Right cardiac atrium (tissue), 5 donors: ENCODE results near the gene TNFRSF4. TPM values are rescaled to one million over a fixed set of nuclear protein-coding genes. Genes with fewer than 3 reads are reported as not detected.
A peak's percentile ranks its signal among the peaks of the same experiment; 100 is the strongest.

Experiments
- ATAC-seq, 2 donors: fragments of 200-7000 bp; cut with Tn5 transposase; one replicate each; pipeline versions ENCODE4 v1.8.0 to v1.9.1; 2020; ENCODE audit warnings: moderate library complexity in 2 of 2, mild to moderate bottlenecking in 1 of 2
- DNase-seq, 3 donors: peaks; one replicate each; pipeline ENCODE4 v3.0.0-alpha.2; 2020
- H3K27ac ChIP-seq: one replicate; pipeline ENCODE4 v1.5.1; 2013; ENCODE audit warnings: mild to moderate bottlenecking, low read length, control low read depth, moderate library complexity
- H3K27me3 ChIP-seq: one replicate; pipeline ENCODE4 v1.6.1; 2013; ENCODE audit not compliant: control insufficient read depth, insufficient read depth
- H3K4me1 ChIP-seq: one replicate; pipeline ENCODE4 v1.6.1; 2013; ENCODE audit warnings: low read length; ENCODE audit not compliant: control insufficient read depth, insufficient read depth
- H3K4me3 ChIP-seq: one replicate; pipeline ENCODE4 v1.5.1; 2013; ENCODE audit warnings: low read length, control low read depth
- H3K9me3 ChIP-seq: one replicate; pipeline ENCODE4 v1.6.1; 2013; ENCODE audit warnings: low read length; ENCODE audit not compliant: control insufficient read depth
- WGBS: extraction: QIAGEN DNeasy Blood & Tissue Kit; methylation state at CpG from one replicate; pipeline ENCODE4 v1.1.7; 2013; 5-methylcytosine and 5-hydroxymethylcytosine counted together
- intact Hi-C, 4 donors: fragments of 100-400 bp; cut with DNase I; formaldehyde crosslinking; loops; one replicate each; pipeline versions ENCODE4 v1.11.0 to v1.14.0; 2022 to 2023
- polyA plus RNA-seq: library from polyadenylated mRNA; stranded (reverse); fragments of 200-250 nt; gene quantifications from one replicate; pipeline ENCODE4 v1.2.3, GENCODE V29; 2013
- total RNA-seq, 4 donors: library from RNA; stranded (reverse); fragmentation: NEBNext Ultra II Directional; extraction: Animal tissue kit (Norgen Biotek cat#: 25700); gene quantifications; one replicate each; pipeline ENCODE4 v1.2.1, GENCODE V29; 2021
- donor health status: healthy with polysubstance abuse.
- donor health status: DM: no; HTN: yes; CAD: no.
- donor health status: DM: no; HTN: no; CAD: no.
- donor health status: DM: no; HTN: yes; CAD: no; lungs with severe emphysema.
- donor health status: DM: yes; HTN: yes; CAD: no.

TNFRSF4 gene
- total and polyA plus RNA-seq, 5 donors, result 1.0 to 2.3 (median 1.3) TPM

DNA sequence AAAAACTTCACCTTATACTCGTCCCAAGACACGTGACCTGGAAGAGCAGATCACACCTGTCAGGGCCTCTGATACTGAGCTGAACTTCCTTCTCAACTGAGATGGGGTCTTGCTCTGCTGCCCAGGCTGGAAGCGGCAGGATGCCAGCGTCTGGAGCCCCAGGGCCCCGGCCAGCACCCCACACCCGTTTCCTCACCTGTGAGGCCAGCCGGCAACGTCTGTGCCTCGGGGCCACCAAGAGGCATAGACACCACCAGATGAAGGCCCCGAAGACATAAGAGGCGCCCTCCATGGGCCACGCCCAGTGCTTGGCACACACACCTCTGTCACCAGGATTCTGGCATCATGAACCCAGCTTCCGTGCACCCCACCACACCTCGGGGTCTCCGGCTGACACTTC is 9.4 kb upstream of the TNFRSF4 start:
- Histone ChIP-seq H3K4me1 (no peaks in the 10 kb centered on the region), H3K4me3 (no peak overlapping the region), H3K27me3 (no peaks in the 10 kb centered on the region), H3K27ac (no peak overlapping the region), H3K9me3 (no peaks in the 10 kb centered on the region)
- WGBS, result 96% methylated on average over 15 of the region's 15 CpGs
- DNase-seq (no peak), ATAC-seq (no peak)
- intact Hi-C loops, result no loop called here

DNA sequence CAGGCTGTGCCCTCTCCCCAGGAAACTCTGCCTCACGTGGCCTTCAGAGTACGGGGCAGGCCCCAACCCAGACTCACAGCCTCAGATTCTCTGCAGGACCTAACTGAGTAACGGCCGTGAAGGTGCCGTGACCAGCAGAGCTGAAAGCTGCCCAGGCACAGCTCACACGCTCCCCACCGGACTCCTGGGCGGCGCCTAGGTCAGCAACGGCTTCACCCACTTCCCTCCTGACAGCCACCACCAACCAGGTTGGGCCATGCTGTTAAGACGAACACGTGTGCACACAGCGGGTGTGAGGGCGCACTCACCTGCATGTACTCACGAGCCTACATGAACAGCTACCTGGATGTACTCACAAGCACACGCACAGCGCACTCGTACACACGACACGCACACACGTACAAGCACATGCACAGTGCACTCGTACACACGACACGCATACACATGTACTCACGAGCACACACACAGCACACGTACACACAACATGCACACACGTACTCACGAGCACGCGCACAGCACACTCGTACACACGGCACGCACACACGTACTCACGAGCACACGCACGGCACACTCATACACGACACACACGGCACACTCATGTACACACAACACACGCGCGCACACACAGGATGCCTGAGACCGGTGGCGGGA is 8.7 kb upstream of the TNFRSF4 start:
- DNase-seq (no peak), ATAC-seq (no peak)
- Histone ChIP-seq H3K27me3 (no peaks in the 10 kb centered on the region), H3K4me3 (no peak overlapping the region), H3K9me3 (no peaks in the 10 kb centered on the region), H3K27ac (no peak overlapping the region), H3K4me1 (no peaks in the 10 kb centered on the region)
- intact Hi-C loops, result no loop called here
- 93% methylated on average over 44 of the region's 44 CpGs for whole genome bisulfite sequencing

DNA sequence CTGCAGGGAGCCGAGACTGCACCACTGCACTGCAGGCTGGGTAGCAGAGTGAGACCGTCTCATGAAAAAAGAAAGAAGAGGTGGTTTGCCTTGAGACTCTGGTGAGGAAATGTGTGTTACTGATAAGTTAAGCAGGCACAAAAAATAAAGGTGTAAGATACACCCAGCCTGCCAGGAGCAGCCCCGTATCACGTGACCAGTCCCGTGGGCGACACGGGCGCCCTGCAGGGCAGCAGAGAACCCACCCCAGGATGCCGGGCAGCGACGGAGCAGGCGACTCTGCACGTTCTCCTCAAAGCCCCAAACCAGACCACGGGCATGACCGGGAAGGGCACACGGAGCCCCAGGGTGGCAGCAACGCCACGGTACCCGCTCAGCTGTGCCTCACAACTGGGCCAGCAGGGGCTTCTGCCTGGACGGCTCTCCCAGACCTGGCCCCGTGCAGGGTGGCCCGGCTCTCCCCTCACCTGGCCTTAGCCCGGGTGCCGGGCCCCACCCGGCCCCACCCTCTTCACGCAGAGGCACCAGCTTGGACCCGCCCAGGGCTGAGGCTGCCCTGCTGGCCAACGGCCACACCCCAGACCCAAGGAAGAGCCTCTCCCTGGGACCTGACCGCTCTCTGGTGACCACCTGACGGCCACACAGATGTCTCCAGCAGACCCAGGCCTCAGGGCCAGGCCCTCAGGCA is 8.1 kb upstream of the TNFRSF4 start:
- Histone ChIP-seq H3K9me3 (no peaks in the 10 kb centered on the region), H3K4me3 (no peak overlapping the region), H3K27me3 (no peaks in the 10 kb centered on the region), H3K27ac (no peak overlapping the region), H3K4me1 (no peaks in the 10 kb centered on the region)
- intact Hi-C loops, result no loop called here
- ATAC-seq (peak in 1 of 2 donors; percentile 3), DNase-seq (no peak)
- WGBS, result 81% methylated on average over 30 of the region's 30 CpGs

DNA sequence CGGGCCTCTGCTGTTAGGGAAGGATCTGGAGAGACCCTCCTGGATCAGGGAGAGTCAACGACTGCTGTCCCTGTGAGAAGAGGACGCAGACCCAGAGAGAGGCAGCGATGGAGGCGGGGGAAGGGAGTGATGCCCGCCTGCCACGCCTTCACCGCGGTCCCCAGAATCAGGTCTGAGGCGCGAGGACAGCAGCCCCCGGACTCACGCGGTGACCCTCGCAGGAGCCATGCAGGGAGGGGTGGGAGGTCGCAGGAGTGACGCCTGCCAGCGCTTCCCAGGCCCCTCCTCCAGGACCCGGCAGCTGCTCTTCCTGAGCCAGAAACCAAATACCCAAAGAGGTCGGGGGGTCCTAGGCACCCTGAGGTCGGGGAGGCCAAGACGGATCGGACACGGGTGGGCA is 6.2 kb upstream of the TNFRSF4 start:
- 86% methylated on average over 24 of the region's 24 CpGs for WGBS

DNA sequence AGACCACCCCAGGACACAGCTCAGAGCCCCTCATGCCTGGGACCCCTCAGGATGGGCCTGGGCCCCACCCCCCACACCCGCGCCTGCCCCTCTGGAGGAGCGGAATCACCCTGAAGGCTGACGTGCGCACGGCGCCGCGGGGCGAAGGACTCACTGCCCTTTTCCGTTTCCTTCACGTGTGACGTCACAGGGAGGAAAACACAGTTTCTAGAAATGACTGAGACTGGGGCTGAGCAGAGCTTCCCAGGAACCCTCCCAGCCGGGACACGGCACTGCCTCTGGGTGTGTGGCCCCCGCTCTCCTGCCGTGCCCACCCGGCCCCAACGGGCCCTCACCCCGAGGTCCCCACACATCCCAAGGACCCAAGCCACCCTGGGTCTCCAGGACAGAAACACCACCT is 5.4 kb upstream of the TNFRSF4 start:
- Histone ChIP-seq H3K27me3 (no peaks in the 10 kb centered on the region), H3K27ac (no peak overlapping the region), H3K4me3 (no peak overlapping the region), H3K9me3 (no peaks in the 10 kb centered on the region), H3K4me1 (no peaks in the 10 kb centered on the region)
- DNase-seq (no peak), ATAC-seq (no peak)
- 94% methylated on average over 20 of the region's 20 CpGs for WGBS
- intact Hi-C loops, result no loop called here

More for the DNA sequence above, 6.2 kb upstream of the TNFRSF4 start:
- intact Hi-C loops, result no loop called here
- Histone ChIP-seq H3K4me1 (no peaks in the 10 kb centered on the region), H3K27ac (no peak overlapping the region), H3K4me3 (no peak overlapping the region), H3K9me3 (no peaks in the 10 kb centered on the region), H3K27me3 (no peaks in the 10 kb centered on the region)
- DNase-seq (no peak), ATAC-seq (no peak)

DNA sequence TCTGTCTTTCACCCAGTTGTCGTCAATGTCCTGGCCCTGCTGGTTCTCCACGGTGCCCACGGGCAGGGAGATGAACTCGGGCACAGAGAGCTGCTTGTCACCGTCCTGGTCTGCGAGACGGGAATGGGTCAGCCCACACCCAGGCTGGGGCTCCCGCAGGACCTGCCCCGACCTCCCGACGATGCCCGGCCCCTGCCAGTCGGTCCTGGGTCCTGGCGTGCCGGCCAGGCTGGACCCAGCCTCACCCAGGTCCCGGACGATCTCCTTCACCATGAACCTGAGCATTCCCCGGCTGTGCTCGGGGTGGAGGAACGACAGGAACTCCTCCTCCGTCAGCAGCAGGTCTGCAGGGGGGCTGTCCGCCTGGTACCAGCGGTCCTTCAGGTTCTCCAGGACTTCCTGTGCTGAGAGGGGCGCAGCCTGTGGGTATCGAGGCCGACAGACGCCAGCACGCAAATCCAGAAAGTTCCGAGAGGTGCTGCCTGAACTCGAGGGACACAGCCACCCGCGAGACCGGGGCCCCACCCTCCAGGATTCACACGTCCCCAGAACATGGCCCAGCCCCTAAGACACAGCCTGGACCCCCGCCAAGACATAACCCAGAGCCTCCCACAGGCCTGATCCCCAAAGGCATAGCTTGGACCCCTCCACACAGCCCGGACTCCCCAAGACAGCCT is 4.7 kb upstream of the TNFRSF4 start:
- no peak overlapping the region for H3K27ac ChIP-seq
- intact Hi-C loops, result no loop called here
- no peaks in the 10 kb centered on the region for H3K9me3 ChIP-seq
- no peaks in the 10 kb centered on the region for H3K4me1 ChIP-seq
- H3K4me3 ChIP-seq, result no peak overlapping the region
- DNase-seq (no peak), ATAC-seq (no peak)
- WGBS, result 90% methylated on average over 36 of the region's 36 CpGs
- H3K27me3 ChIP-seq, result no peaks in the 10 kb centered on the region

DNA sequence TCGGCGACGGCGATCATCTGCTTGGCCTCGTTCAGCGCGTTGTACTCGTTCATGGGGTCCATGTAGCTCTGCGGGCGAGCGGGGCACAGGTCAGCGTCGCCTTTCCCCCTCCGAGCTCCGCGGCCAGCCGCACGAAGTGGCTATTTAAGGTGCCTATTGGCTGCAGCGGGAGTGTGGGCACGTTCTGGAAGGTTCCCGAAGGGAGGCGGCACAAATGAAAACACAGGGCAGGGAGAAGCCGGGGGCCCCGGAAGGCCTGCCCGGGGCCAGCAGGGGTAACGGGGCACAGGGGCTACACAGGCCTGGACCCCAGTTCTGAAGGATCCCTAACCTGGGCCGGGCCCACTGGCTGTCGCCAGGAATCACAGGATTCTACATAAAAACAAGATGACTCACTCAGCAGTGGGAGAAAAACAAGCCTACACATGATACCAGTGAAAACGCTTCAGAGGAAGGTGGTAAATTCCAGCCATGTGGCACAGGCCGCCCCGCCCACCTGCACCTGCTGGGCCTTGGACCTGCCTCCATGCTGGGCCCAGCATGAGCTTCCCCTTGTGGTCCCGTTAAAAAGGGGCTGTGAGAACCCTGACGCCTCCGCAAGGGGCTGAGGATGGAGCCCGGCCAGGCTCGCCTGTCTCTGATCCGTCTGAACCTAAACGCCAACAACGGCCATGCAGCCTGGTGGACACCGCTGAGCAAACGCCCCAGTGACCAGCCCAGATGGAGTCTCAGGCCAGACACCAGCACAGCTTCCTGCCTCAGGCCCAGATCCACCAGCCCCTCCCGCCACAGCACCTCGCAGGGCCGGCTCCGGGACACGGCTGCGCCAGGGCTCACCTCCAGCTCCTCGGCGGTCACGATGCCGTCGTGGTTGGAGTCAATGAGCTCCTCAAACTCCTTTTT is 3.9 kb upstream of the TNFRSF4 start:
- WGBS, result 89% methylated on average over 52 of the region's 52 CpGs
- Histone ChIP-seq H3K27me3 (no peaks in the 10 kb centered on the region), H3K27ac (no peak overlapping the region), H3K9me3 (no peaks in the 10 kb centered on the region), H3K4me1 (no peaks in the 10 kb centered on the region), H3K4me3 (no peak overlapping the region)
- no peak for DNase-seq
- ATAC-seq, result no peak
- intact Hi-C loops, result no loop called here

DNA sequence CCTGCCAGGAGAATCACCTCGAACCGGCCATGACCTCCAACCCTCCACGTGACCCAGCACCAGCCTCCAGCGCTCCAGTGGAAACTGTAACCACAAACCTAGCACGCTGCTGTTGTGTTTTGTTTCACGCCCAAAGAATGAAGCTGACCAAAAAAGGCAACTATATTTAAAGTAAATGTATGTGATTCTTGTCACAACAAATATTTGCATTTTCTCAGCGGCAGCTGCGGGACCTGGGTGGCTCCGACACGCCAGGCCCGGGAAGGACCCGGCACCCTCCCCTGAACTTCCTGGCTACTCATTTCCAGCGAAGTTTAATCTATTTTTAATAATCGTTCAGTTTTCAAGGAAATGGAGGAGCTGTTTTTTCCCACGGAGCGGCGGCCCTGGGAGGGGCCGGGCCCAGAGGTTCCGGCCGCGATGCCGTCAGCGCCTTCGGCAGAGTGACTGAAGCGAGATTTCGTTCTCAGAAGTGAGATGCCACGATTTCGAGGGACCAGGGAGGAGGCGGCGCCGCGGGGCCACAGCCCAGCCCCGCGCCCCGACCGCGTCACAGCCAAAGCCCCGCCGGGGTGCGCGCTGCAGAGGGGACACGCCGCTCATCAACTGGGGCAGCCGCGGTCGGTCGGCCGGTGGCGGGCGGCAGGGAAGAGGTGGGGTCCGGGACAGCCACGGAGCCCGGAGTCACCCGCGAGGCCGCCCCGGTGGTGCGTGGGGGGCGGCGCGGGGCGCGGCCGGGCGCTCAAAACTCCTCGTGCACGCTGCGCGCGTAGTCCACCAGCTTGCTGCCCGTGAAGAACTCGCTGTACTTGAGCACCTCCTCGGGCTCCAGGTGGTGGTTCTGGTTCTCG is 3.0 kb upstream of the TNFRSF4 start:
- DNase-seq (no peak), ATAC-seq (no peak)
- Histone ChIP-seq H3K9me3 (no peaks in the 10 kb centered on the region), H3K4me3 (no peak overlapping the region), H3K4me1 (no peaks in the 10 kb centered on the region), H3K27ac (no peak overlapping the region), H3K27me3 (no peaks in the 10 kb centered on the region)
- WGBS, result 85% methylated on average over 74 of the region's 74 CpGs
- intact Hi-C loops, result no loop called here

DNA sequence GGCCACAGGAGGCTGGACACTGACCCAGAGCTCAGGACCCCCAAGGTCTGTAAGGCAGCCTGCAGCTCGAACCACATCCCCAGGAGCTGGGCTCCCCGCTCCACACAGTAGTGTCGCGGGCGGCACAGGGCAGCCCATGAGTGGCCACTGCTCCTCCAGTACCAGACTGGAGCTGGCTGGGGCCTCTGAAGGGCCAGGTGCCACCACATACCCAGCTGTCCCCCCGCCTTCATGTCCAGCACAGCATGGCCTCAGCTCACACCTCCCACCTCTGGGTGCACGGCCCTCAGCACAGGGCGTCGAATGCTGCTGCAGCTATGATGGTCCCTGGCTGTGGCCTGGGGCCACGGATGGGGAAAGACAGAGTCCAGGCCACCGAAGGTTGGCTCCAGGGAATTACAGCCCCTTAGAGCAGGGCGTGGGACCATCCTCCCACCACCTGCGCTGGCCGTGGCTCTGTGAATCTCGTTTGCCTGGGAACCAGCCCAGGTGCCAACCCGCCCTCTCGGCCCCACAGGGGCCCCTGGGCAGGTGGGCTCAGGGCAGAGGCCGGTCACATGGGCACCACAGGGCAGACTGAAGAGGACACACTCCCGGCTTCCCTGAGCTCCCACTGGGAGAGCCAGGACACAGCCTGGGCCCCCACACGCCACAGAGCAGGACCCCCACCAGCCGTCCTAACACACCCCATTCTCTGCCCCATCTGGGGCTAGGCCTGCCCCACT is 2.1 kb upstream of the TNFRSF4 start:
- Histone ChIP-seq H3K4me1 (no peaks in the 10 kb centered on the region), H3K27ac (no peak overlapping the region), H3K4me3 (no peak overlapping the region), H3K27me3 (no peaks in the 10 kb centered on the region), H3K9me3 (no peaks in the 10 kb centered on the region)
- ATAC-seq (no peak), DNase-seq (no peak)
- intact Hi-C loops, result no loop called here
- 86% methylated on average over 21 of the region's 21 CpGs for WGBS
